ENCODE results near the gene KIF5A. TPM values are rescaled to one million over a fixed set of nuclear protein-coding genes. Genes with fewer than 3 reads are reported as not detected.
"Not testable (repeated sequence)": the region's sequence is repeated elsewhere in the genome, so short reads cannot be mapped to it uniquely, and the experiment has no call there.

Gene KIF5A
- total RNA-seq, 1 donor from 2014 or later, result under 0.01 TPM

GRCh38 chr12:57554453-57554852 lies 4.6 kb downstream of the KIF5A start:
- no peak for DNase-seq (ENCODE audit: low read depth in 2 of 2)

GRCh38 chr12:57554897-57555296 lies 5.1 kb downstream of the KIF5A start:
- DNase-seq (ENCODE audit: low read depth in 2 of 2), result no peak

DNA sequence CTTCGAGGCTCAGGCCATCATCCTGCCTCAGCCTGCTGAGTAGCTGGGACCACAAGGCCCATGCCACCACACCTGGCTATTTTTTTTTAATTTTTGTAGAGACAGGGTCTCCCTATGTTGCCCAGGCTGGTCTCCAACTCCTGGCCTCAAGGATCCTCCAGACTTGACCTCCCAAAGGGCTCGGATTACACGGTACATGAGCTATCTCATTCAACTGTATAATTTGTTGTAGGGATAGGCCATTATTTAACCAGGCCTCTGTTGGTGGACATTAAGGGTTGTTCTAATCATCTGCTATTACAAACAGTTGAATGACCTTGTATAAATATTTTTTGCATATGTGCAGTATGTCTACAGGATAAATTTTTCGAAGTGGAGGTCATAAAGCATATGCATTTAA lies 9.0 kb downstream of the KIF5A start:
- DNase-seq (ENCODE audit: low read depth in 2 of 2), result no peak

DNA sequence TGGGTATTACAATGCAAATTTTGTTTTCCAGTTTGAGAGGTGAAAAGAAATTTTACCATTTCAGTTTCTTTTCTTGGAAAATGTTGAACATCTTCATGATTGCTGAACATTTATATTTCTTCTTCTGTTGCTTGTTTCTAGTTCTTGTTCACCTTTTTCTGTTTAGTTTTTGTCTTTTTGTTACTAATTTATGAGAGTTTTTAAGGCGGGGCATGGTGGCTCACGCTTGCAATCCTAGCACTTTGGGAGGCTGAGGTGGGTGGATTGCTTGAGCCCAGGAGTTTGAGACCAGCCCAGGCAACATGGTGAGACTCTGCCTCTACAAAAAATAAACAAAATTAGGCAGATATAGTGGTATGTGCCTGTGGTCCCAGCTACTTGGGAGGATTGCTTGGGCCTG lies 10.7 kb downstream of the KIF5A start:
- no peak for DNase-seq (ENCODE audit: low read depth in 2 of 2)

DNA sequence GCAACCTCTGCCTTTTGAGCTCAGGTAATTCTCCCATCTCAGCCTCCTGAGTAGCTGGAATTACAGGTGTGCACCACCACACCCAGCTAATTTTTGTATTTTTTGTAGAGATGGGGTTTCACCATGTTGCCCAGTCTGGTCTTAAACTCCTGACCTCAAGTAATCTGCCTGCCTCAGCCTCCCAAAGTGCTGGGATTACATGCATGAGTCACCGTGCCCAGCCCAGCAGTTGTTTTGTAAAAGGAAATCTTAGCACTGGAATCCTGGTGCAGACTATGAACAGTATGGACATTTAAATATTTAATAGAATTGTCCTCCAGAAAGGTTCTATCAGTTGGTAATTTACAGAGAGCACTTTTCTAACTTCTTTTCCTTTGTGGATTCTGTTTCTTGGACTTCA lies 11.3 kb downstream of the KIF5A start:
- not testable (repeated sequence) for DNase-seq (ENCODE audit: low read depth in 2 of 2)

- no peak for DNase-seq (ENCODE audit: low read depth in 2 of 2)
Observed at GRCh38 chr12:57563358-57563757, 13.5 kb downstream of the KIF5A start.

DNA sequence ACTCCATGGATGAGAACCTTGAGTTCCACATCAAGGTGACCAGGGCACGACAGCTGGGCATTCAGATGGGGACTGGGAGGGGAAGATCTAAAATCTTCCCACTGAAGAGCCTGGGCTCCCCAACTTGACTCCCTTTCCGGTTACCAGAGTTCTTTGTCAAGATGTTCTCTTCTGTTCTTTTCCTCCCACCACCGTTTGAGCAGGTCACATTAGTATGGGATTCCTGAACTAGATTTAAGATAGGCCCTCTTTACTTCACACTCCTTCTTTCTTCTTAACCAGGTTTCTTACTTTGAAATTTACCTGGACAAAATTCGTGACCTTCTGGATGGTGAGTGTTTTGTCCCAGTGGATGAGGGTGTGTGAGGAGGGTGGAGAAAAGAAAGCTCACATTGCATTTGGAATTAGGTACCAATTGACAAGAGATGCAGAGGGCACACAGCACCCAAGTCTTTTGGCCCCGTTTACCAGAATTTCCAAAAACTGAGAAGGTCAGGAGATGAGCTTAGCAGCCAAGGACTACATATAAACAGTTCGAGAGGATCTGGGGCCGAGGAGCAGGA lies 14.4 kb downstream of the KIF5A start:
- DNase-seq (ENCODE audit: low read depth in 2 of 2), result no peak

GRCh38 chr12:57568838-57569237 lies 19.0 kb downstream of the KIF5A start:
- DNase-seq (ENCODE audit: low read depth in 2 of 2), result no peak

- no peak for DNase-seq (ENCODE audit: low read depth in 2 of 2)
Observed at GRCh38 chr12:57569858-57570257, 20.0 kb downstream of the KIF5A start.

DNA sequence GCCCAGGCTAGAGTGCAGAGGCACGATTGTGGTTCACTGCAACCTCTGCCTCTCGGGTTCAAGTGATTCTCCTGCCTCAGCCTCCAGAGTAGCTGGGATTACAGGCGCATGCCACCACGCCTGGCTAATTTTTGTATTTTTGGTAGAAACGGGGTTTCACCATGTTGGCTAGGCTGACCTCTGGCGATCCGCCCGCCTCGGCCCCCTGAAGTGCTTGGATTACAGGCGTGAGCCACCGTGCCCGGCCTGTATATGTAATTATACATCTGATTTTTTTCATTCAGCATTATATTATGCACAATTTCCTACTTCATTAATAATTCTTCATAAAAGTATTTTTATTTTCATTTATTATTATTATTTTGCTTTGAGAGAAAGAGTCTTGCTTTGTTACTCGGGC lies 20.6 kb downstream of the KIF5A start:
- DNase-seq (ENCODE audit: low read depth in 2 of 2), result not testable (repeated sequence)

GRCh38 chr12:57571926-57572762 lies 22.3 kb downstream of the KIF5A start:
- DNase-seq (ENCODE audit: low read depth in 2 of 2), result no peak

GRCh38 chr12:57574795-57575194 lies 25.0 kb downstream of the KIF5A start:
- no peak for DNase-seq (ENCODE audit: low read depth in 2 of 2)

DNA sequence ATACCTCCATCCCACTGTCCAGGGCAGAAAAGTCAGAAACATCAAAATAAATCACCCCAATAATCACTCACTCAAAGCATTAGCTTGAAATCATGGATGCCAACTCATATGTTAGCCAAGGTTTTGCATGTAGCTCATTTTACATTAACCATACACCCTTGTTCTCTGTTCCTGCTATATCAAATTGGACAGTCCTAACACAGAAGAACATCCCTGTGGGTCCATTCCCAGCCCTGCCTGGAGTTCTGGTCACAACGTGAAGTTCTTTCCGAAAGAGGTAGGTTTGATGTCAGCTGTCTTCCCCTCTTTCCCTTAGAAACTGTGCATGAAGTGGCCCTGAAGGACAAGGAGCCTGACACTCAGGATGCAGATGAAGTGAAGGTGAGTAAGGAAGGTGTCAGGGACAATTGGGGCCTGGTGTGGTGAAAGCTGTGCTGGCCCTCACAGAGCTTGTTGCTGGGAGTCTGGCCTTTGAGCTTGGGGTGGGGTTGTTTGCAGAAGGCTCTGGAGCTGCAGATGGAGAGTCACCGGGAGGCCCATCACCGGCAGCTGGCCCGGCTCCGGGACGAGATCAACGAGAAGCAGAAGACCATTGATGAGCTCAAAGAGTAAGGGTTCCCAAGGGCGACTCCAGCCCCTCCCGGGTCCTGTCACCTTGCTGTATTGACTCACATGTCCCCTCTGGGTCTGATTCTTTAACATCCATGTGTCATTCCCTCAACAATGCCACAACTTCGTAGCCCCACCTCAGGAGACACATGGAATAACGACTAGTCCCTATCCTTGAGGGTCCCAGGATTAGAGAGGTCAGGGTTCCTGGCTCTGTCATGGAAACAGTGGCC lies 26.1 kb downstream of the KIF5A start:
- no peak for DNase-seq (ENCODE audit: low read depth in 2 of 2)

DNA sequence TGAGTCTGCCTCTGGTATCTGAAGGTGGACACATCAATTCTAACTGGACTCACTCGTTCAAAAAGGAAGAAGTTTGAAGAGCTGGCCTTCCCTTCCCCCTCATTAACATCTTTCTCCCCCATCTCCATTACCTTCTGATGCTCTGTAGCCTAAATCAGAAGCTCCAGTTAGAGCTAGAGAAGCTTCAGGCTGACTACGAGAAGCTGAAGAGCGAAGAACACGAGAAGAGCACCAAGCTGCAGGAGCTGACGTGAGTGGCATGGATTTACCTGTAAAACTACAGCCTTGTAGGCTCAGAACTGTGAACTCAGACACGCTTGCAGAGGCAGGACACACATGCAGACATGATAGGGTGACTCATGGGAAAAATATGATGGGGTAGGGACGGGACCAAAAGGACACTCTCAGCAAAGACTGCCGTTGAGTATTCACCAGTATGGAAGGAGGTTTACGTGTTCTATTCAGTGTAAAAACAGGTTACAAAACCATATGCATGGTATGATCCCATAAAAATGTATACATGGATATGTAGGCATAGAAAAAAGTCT lies 26.8 kb downstream of the KIF5A start:
- no peak for DNase-seq (ENCODE audit: low read depth in 2 of 2)

GRCh38 chr12:57577981-57578758 lies 28.3 kb downstream of the KIF5A start:
- DNase-seq (ENCODE audit: low read depth in 2 of 2), result no peak

GRCh38 chr12:57579011-57579410 lies 29.2 kb downstream of the KIF5A start:
- no peak for DNase-seq (ENCODE audit: low read depth in 2 of 2)

- DNase-seq (ENCODE audit: low read depth in 2 of 2), result peak; percentile 31 to 48
Observed at GRCh38 chr12:57579677-57580465, 30.0 kb downstream of the KIF5A start.

- no peak for DNase-seq (ENCODE audit: low read depth in 2 of 2)
Observed at GRCh38 chr12:57580466-57580795, 30.6 kb downstream of the KIF5A start.

DNA sequence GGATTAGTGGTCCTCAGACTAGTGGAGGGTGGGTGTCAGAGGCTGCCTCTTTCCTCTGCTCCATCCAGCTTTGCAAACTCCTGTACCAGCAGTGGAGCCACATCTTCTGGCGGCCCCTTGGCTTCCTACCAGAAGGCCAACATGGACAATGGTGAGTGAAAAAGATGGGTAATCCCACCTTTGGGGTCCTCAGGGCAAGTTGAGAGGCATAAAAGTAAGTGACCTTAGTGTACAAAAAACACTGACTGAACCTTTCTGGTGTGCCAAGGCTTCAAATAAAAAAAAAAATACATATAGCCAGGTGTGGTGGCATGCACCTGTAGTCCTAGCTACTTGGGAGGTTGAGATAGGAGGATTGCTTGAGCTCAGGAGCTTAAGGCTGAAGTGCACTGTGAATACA lies 32.0 kb downstream of the KIF5A start:
- DNase-seq (ENCODE audit: low read depth in 2 of 2), result no peak

GRCh38 chr12:57582440-57582839 lies 32.6 kb downstream of the KIF5A start:
- DNase-seq (ENCODE audit: low read depth in 2 of 2), result no peak

Data from dermis microvascular lymphatic vessel endothelial cell (primary cell).